ENCODE data around the gene LMBR1. TPM values are rescaled to one million over a fixed set of nuclear protein-coding genes. Genes with fewer than 3 reads are reported as not detected.

The LMBR1 gene
- total and polyA plus RNA-seq, 2 donors (not counting 3 experiments of a cell fraction or from before 2014, with no cell fraction given), result 14.0 to 72.9 TPM

DNA sequence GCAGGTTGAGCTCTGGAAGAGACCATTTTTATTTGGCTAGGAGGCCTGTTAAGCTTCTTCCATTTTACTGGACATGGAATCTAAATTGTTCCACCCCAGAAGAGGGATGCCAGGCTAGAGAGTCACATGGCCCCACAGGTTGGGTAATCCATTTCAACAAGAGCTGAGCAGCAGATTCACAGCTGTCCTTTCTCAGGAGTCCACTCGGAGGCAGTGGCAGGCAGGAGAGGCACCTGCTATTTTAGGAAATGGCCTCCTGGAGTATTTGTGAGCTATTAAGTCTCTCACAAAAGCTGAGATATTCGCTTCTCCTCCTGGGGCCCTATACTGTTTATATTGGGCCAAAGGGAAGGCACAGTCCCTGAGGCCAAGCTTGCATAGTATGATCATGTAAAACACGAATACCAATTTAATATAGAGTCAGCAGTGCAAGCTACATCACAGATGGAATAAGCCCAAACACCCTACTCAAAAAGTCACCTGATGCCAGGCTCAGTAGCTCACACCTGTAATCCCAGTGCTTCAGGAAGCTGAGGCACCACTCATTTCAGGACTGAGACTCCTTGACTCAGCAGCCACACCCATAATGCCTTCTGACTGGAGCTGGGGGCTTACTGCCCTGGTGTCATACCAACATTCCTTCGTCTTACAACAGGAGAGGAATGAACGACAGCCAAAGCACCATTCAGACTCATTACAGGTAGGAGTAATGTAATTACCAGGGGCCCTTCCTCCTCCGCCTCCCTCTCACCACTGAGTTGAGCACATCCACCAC, 124.1 kb downstream of the LMBR1 start:
- Histone ChIP-seq H2AFZ (ENCODE audit: low read depth, low read length) (no peak overlapping the region), H4K20me1 (replicated peaks; ENCODE audit: control insufficient read depth, extremely low read depth, insufficient read depth, low read length) (no peaks in the 10 kb centered on the region), H3K4me3 (replicated peaks in 1 of 3; ENCODE audit: insufficient read depth in 1 of 3, low read depth in 1 of 3, low read length in 3 of 3) (no peak overlapping the region), H3K27ac (ENCODE audit: insufficient read depth, low read depth, low read length) (no peak overlapping the region), H3K4me1 (ENCODE audit: control insufficient read depth, extremely low read depth, insufficient read depth, low read length) (no peaks in the 10 kb centered on the region), H3K9ac (replicated peaks; ENCODE audit: extremely low read depth, insufficient read depth, low read length) (no peak overlapping the region), H3K79me2 (ENCODE audit: control insufficient read depth, insufficient read depth, low read length) (no peaks in the 10 kb centered on the region), H3K27me3 (ENCODE audit: control insufficient read depth in 2 of 2, insufficient read depth in 2 of 2, low read length in 2 of 2) (no peaks in the 10 kb centered on the region), H3K4me2 (ENCODE audit: insufficient read depth, low read length) (no peak overlapping the region), H3K9me1 (replicated peaks; ENCODE audit: control insufficient read depth, extremely low read depth, insufficient read depth, low read length) (no peaks in the 10 kb centered on the region), H3K9me3 (replicated peaks; ENCODE audit: control insufficient read depth, insufficient read depth, low read length) (no peaks in the 10 kb centered on the region), H3K36me3 (ENCODE audit: control insufficient read depth in 2 of 2, extremely low read depth in 1 of 2, insufficient read depth in 2 of 2, low read length in 2 of 2) (no peaks in the 10 kb centered on the region)
- TF ChIP-seq POLR2AphosphoS5 (IDR thresholded peaks at IDR 0.05; ENCODE audit: insufficient read depth, low read depth, low read length), result no peak
- TF ChIP-seq MYC (IDR thresholded peaks at IDR 0.05; ENCODE audit: low read depth, low read length), result no peak
- TF ChIP-seq FOS (IDR thresholded peaks at IDR 0.05; ENCODE audit: borderline replicate concordance, insufficient read depth, low read length), result no peak
- TF ChIP-seq POLR2A (IDR thresholded peaks at IDR 0.05; ENCODE audit: low read depth, low read length), result no peak
- TF ChIP-seq MAX (IDR thresholded peaks at IDR 0.05; ENCODE audit: insufficient read depth, insufficient read length), result no peak
- TF ChIP-seq, protein P1, sequence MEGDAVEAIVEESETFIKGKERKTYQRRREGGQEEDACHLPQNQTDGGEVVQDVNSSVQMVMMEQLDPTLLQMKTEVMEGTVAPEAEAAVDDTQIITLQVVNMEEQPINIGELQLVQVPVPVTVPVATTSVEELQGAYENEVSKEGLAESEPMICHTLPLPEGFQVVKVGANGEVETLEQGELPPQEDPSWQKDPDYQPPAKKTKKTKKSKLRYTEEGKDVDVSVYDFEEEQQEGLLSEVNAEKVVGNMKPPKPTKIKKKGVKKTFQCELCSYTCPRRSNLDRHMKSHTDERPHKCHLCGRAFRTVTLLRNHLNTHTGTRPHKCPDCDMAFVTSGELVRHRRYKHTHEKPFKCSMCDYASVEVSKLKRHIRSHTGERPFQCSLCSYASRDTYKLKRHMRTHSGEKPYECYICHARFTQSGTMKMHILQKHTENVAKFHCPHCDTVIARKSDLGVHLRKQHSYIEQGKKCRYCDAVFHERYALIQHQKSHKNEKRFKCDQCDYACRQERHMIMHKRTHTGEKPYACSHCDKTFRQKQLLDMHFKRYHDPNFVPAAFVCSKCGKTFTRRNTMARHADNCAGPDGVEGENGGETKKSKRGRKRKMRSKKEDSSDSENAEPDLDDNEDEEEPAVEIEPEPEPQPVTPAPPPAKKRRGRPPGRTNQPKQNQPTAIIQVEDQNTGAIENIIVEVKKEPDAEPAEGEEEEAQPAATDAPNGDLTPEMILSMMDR (IDR thresholded peaks at IDR 0.05; ENCODE audit: extremely low read depth in 1 of 2, insufficient read depth in 1 of 2, low read depth in 1 of 2, low read length in 2 of 2), result no peak
- no peak for TF ChIP-seq GATA2 (IDR thresholded peaks at IDR 0.05; ENCODE audit: insufficient read depth, insufficient read length, low read depth, low read length)
- no peak for TF ChIP-seq EZH2 (IDR thresholded peaks at IDR 0.05; ENCODE audit: borderline replicate concordance, low read depth, low read length, severe bottlenecking)
- TF ChIP-seq JUN (IDR thresholded peaks at IDR 0.05; ENCODE audit: borderline replicate concordance, insufficient read depth, insufficient read length, low read depth), result no peak
- ChIA-PET POLR2A (no interaction called here), CTCF (interaction anchor here (1.5 kb wide), 1 partner anchor 9 kb away, joined by 4 read pairs; no protein-coding TSS in a partner anchor)
- no peak for DNase-seq (ENCODE audit: low read depth, low spot score)
- intact Hi-C loops (cut with micrococcal nuclease) (no loop called here), dilution Hi-C loops (cut with MboI; ENCODE audit: extremely low pct_ligation_motif_present, low sequenced_read_pairs) (no loop called here)
- BruUV-seq (replicated peaks), result no TSS peak
- FAIRE-seq, result no peak

All from endothelial cell of umbilical vein (primary cell).